ENCODE measurements around the gene TBC1D16. TPM values are rescaled to one million over a fixed set of nuclear protein-coding genes. Genes with fewer than 3 reads are reported as not detected.

TBC1D16 gene
- total RNA-seq, 2 experiments from 2014 or later = 0.38 to 0.74 TPM

GRCh38 chr17:80021600-80021999, 14.1 kb downstream of the TBC1D16 start:
- Histone ChIP-seq H2AFZ (ENCODE audit: low read length) (no peak overlapping the region), H3K9me2 (ENCODE audit: insufficient read depth, low read length) (no peaks in the 10 kb centered on the region), H3K9me3 (ENCODE audit: low read length) (no peaks in the 10 kb centered on the region), H3K4me2 (ENCODE audit: low read length) (no peak overlapping the region), H4K20me1 (ENCODE audit: insufficient read depth, low read length) (no peaks in the 10 kb centered on the region), H3K27ac (ENCODE audit: low read depth, low read length, poor library complexity, severe bottlenecking) (no peak overlapping the region), H3K36me3 (ENCODE audit: insufficient read depth, low read length) (no peaks in the 10 kb centered on the region), H3K79me2 (ENCODE audit: insufficient read depth, low read depth, low read length) (no peaks in the 10 kb centered on the region), H3K4me3 (ENCODE audit: low read depth, low read length, poor library complexity, severe bottlenecking) (no peak overlapping the region), H3K4me1 (ENCODE audit: insufficient read depth, low read length, poor library complexity, severe bottlenecking) (no peaks in the 10 kb centered on the region)
- TF ChIP-seq CTCF (conservative IDR thresholded peaks at IDR 0.05; ENCODE audit: low read length) (no peak), EZH2phosphoT487 (IDR thresholded peaks at IDR 0.05; ENCODE audit: borderline replicate concordance, low read depth, low read length) (no peak)
- POLR2A ChIA-PET = interaction anchor here (0.7 kb wide), 1 partner anchor 211 kb away, joined by 3 read pairs; no protein-coding TSS in a partner anchor
- CTCF ChIA-PET (ENCODE audit: unreplicated experiment) = no interaction called here
- no TSS peak for BruUV-seq (replicated peaks)
- DNase-seq (ENCODE audit: low spot score) = no peak
- intact Hi-C loops (cut with micrococcal nuclease; ENCODE audit: unreplicated experiment) = no loop called here

GRCh38 chr17:80018917-80019651, 16.6 kb downstream of the TBC1D16 start:
- TF ChIP-seq CTCF (conservative IDR thresholded peaks at IDR 0.05; ENCODE audit: low read length) = no peak
- no peak for TF ChIP-seq EZH2phosphoT487 (IDR thresholded peaks at IDR 0.05; ENCODE audit: borderline replicate concordance, low read depth, low read length)
- no peaks in the 10 kb centered on the region for H4K20me1 ChIP-seq (ENCODE audit: insufficient read depth, low read length)
- no peak overlapping the region for H3K27ac ChIP-seq (ENCODE audit: low read depth, low read length, poor library complexity, severe bottlenecking)
- no peak overlapping the region for H2AFZ ChIP-seq (ENCODE audit: low read length)
- H3K4me1 ChIP-seq (ENCODE audit: insufficient read depth, low read length, poor library complexity, severe bottlenecking) = no peaks in the 10 kb centered on the region
- intact Hi-C loops (cut with micrococcal nuclease; ENCODE audit: unreplicated experiment) = no loop called here
- H3K36me3 ChIP-seq (ENCODE audit: insufficient read depth, low read length) = no peaks in the 10 kb centered on the region
- H3K9me3 ChIP-seq (ENCODE audit: low read length) = no peaks in the 10 kb centered on the region
- no peaks in the 10 kb centered on the region for H3K9me2 ChIP-seq (ENCODE audit: insufficient read depth, low read length)
- no peak for DNase-seq (ENCODE audit: low spot score)
- H3K79me2 ChIP-seq (ENCODE audit: insufficient read depth, low read depth, low read length) = no peaks in the 10 kb centered on the region
- H3K4me3 ChIP-seq (ENCODE audit: low read depth, low read length, poor library complexity, severe bottlenecking) = no peak overlapping the region
- POLR2A ChIA-PET = no interaction called here
- BruUV-seq (replicated peaks) = no TSS peak
- H3K4me2 ChIP-seq (ENCODE audit: low read length) = no peak overlapping the region
- CTCF ChIA-PET (ENCODE audit: unreplicated experiment) = no interaction called here

Data from OCI-LY7 (cell line).